ENCODE measurements around the gene MARK1. TPM values are rescaled to one million over a fixed set of nuclear protein-coding genes. Genes with fewer than 3 reads are reported as not detected.

MARK1 gene
- total RNA-seq, 4 donors from 2014 or later: 13.0 to 32.9 (median 21.1) TPM

- WGBS, 2 donors (ENCODE audit: low coverage in 1 of 2): 82 to 89% methylated on average over 3 to 4 of the region's 7 CpGs
- TF ChIP-seq CTCF (IDR thresholded peaks at IDR 0.05): no peak
- no peak for TF ChIP-seq EP300 (IDR thresholded peaks at IDR 0.05)
- TF ChIP-seq POLR2A (IDR thresholded peaks at IDR 0.05): no peak
- no peak for TF ChIP-seq POLR2AphosphoS5 (IDR thresholded peaks at IDR 0.05)
- Histone ChIP-seq H3K36me3 (no peaks in the 10 kb centered on the region), H3K4me1 (peaks cover 0 to 4% (median 0%) of the 10 kb centered on the region in 3 donors), H3K27me3 (no peaks in the 10 kb centered on the region), H3K4me3 (no peak overlapping the region), H3K9me3 (no peaks in the 10 kb centered on the region), H3K27ac (no peak overlapping the region)
- no peak for ATAC-seq
These were observed 177.8 kb downstream of the MARK1 start for GRCh38 chr1:220705782-220706181.

- Histone ChIP-seq H3K36me3 (no peaks in the 10 kb centered on the region), H3K4me1 (no peaks in the 10 kb centered on the region), H3K27ac (no peak overlapping the region), H3K27me3 (no peaks in the 10 kb centered on the region), H3K9me3 (no peaks in the 10 kb centered on the region), H3K4me3 (no peak overlapping the region)
- ATAC-seq: no peak
- TF ChIP-seq POLR2A (IDR thresholded peaks at IDR 0.05) (no peak), EP300 (IDR thresholded peaks at IDR 0.05) (no peak), POLR2AphosphoS5 (IDR thresholded peaks at IDR 0.05) (no peak), CTCF (IDR thresholded peaks at IDR 0.05) (no peak)
- WGBS, 2 donors (ENCODE audit: low coverage in 1 of 2): 55 to 76% methylated on average over 8 to 9 of the region's 9 CpGs
These were observed 178.5 kb downstream of the MARK1 start for GRCh38 chr1:220706480-220706879.

GRCh38 chr1:220707160-220707559 is 179.2 kb downstream of the MARK1 start:
- Histone ChIP-seq H3K27me3 (no peaks in the 10 kb centered on the region), H3K4me1 (no peaks in the 10 kb centered on the region), H3K4me3 (no peak overlapping the region), H3K27ac (no peak overlapping the region), H3K36me3 (no peaks in the 10 kb centered on the region), H3K9me3 (no peaks in the 10 kb centered on the region)
- 88 to 100% methylated on average over 4 to 5 of the region's 10 CpGs for WGBS, 2 donors (ENCODE audit: low coverage in 1 of 2)
- no peak for TF ChIP-seq CTCF (IDR thresholded peaks at IDR 0.05)
- no peak for ATAC-seq

GRCh38 chr1:220708244-220708643 is 180.3 kb downstream of the MARK1 start:
- no peaks in the 10 kb centered on the region for H3K9me3 ChIP-seq
- WGBS, 2 donors (ENCODE audit: low coverage in 1 of 2): 89 to 93% methylated on average over 2 to 3 of the region's 4 CpGs
- H3K4me3 ChIP-seq: no peak overlapping the region
- TF ChIP-seq EP300 (IDR thresholded peaks at IDR 0.05) (no peak), POLR2AphosphoS5 (IDR thresholded peaks at IDR 0.05) (no peak), CTCF (IDR thresholded peaks at IDR 0.05) (no peak), POLR2A (IDR thresholded peaks at IDR 0.05) (no peak)
- no peaks in the 10 kb centered on the region for H3K36me3 ChIP-seq
- ATAC-seq: no peak
- no peaks in the 10 kb centered on the region for H3K4me1 ChIP-seq
- H3K27me3 ChIP-seq: no peaks in the 10 kb centered on the region
- H3K27ac ChIP-seq: no peak overlapping the region

- WGBS, 2 donors (ENCODE audit: low coverage in 1 of 2): 61 to 64% methylated on average over 7 to 9 of the region's 9 CpGs
- no peak overlapping the region for H3K27ac ChIP-seq
- no peak overlapping the region for H3K4me3 ChIP-seq
- no peaks in the 10 kb centered on the region for H3K36me3 ChIP-seq
- H3K9me3 ChIP-seq: no peaks in the 10 kb centered on the region
- H3K4me1 ChIP-seq: no peaks in the 10 kb centered on the region
- no peak for TF ChIP-seq POLR2AphosphoS5 (IDR thresholded peaks at IDR 0.05)
- TF ChIP-seq CTCF (IDR thresholded peaks at IDR 0.05): no peak
- no peak for TF ChIP-seq POLR2A (IDR thresholded peaks at IDR 0.05)
- TF ChIP-seq EP300 (IDR thresholded peaks at IDR 0.05): no peak
- ATAC-seq: no peak
- H3K27me3 ChIP-seq: no peaks in the 10 kb centered on the region
These were observed 181.2 kb downstream of the MARK1 start for GRCh38 chr1:220708936-220709801.
